ENCODE data around the gene MYO15B.

Gene MYO15B

DNA sequence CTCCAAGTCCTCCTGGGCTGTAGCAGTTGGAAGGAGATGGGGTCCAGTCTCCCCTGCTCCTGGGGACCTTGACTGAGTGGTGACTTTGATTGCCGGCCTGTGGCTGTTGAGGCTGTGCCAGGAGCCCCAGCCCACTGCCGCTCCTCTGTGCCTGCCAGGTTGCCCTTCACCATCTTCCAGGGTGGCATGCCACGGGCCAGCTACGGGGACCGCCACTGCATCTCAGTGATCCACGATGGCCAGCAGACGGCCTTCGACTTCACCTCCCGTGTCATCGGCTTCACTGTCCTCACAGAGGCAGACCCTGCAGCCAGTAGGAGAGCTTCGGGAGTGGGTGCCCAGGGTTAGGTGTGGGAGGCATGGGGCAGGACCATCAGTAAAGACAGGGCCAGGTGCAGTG is 23.4 kb upstream of the MYO15B start:
- no peak overlapping the region for H3K4me3 ChIP-seq (ENCODE audit: low read depth, low read length)
- ChIA-PET CTCF (no interaction called here), POLR2A (no interaction called here)
- TF ChIP-seq, protein P1, sequence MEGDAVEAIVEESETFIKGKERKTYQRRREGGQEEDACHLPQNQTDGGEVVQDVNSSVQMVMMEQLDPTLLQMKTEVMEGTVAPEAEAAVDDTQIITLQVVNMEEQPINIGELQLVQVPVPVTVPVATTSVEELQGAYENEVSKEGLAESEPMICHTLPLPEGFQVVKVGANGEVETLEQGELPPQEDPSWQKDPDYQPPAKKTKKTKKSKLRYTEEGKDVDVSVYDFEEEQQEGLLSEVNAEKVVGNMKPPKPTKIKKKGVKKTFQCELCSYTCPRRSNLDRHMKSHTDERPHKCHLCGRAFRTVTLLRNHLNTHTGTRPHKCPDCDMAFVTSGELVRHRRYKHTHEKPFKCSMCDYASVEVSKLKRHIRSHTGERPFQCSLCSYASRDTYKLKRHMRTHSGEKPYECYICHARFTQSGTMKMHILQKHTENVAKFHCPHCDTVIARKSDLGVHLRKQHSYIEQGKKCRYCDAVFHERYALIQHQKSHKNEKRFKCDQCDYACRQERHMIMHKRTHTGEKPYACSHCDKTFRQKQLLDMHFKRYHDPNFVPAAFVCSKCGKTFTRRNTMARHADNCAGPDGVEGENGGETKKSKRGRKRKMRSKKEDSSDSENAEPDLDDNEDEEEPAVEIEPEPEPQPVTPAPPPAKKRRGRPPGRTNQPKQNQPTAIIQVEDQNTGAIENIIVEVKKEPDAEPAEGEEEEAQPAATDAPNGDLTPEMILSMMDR (IDR thresholded peaks at IDR 0.05; ENCODE audit: insufficient read depth, low read length, missing control alignments) = no peak
- DNase-seq (ENCODE audit: low read depth, low spot score) = no peak

DNA sequence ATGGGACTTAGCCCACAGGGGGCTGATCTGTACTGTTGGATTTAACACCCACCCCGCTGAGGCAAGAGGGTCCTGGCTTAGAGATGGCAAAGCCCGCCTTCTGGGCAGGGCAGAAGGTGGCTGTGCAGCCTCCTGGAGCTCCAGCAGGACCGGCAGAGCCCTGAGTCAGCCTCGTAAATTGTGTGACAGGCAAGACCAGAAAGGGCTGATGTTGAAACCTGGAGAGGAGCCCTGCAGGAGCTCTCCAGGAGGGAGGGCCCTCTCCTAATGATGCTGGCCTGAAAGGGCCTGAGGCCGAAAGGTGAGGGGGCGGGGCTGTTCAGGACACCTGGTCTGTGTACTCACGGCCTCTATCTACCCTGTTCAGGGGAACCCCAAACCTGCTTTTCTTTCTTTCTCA is 22.5 kb upstream of the MYO15B start:
- CTCF ChIA-PET = interaction anchor here (1.1 to 1.4 kb wide), 3 partner anchors 13 to 41 kb away, joined by 3 to 4 read pairs (median 3); no protein-coding TSS in a partner anchor

DNA sequence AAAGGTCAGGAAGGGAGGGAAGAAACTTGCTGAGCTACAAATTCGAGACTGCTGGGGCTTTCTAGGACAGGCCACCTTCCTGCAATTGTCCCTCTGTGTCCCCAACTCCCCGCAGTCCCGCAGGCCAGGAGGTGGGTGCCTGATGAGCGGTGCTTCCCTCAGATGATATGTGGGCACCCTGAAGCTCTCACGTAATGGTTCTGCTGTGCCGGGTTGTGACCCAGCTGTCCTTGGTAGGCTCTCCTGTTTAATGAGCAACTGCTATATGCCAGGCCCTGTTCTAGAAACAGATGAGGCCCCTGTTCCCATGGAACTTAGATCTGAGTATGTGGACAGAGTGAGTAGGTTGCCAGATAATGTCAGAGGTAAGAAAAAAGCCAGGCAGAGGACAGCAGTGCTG is 22.0 kb upstream of the MYO15B start:
- H3K4me3 ChIP-seq (ENCODE audit: low read depth, low read length) = no peak overlapping the region
- CTCF ChIA-PET = interaction anchor here (1.1 to 1.4 kb wide), 4 partner anchors 12 to 117 kb away, joined by 3 to 4 read pairs (median 3); no protein-coding TSS in a partner anchor
- DNase-seq (ENCODE audit: low read depth, low spot score) = no peak
- TF ChIP-seq, protein P1 (IDR thresholded peaks at IDR 0.05; ENCODE audit: insufficient read depth, low read length, missing control alignments) = no peak
- POLR2A ChIA-PET = interaction anchor here (0.6 kb wide), 1 partner anchor 68 kb away, joined by 3 read pairs; no protein-coding TSS in a partner anchor

More for the DNA sequence above, 22.5 kb upstream of the MYO15B start:
- DNase-seq (ENCODE audit: low read depth, low spot score) = no peak
- no peak overlapping the region for H3K4me3 ChIP-seq (ENCODE audit: low read depth, low read length)
- TF ChIP-seq, protein P1 (IDR thresholded peaks at IDR 0.05; ENCODE audit: insufficient read depth, low read length, missing control alignments) = no peak
- POLR2A ChIA-PET = interaction anchor here (0.6 kb wide), 1 partner anchor 69 kb away, joined by 3 read pairs; no protein-coding TSS in a partner anchor

DNA sequence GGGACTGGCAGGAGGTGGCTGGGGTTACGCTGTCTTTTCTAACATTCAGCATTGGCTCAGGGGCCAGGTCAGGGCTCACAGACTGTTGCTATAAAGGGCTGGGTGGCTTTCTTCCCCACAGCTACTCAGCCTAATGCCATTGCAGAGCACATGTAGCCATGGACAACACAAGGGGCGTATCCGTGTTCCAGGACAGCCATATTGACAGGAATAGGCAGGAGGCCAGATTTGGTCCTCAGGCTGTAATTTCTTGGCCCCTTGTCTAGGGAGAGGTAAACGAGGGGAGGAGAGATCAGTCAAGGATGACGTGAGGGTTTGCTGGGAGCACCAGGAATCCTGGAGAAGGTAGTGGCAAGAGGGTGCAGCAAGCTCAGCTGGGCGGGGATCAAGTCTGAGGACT is 21.2 kb upstream of the MYO15B start:
- ChIA-PET CTCF (interaction anchor here (1.3 kb wide), 1 partner anchor 118 kb away, joined by 3 read pairs; no protein-coding TSS in a partner anchor), POLR2A (no interaction called here)
- H3K4me3 ChIP-seq (ENCODE audit: low read depth, low read length) = no peak overlapping the region
- no peak for DNase-seq (ENCODE audit: low read depth, low spot score)
- TF ChIP-seq, protein P1 (IDR thresholded peaks at IDR 0.05; ENCODE audit: insufficient read depth, low read length, missing control alignments) = no peak

DNA sequence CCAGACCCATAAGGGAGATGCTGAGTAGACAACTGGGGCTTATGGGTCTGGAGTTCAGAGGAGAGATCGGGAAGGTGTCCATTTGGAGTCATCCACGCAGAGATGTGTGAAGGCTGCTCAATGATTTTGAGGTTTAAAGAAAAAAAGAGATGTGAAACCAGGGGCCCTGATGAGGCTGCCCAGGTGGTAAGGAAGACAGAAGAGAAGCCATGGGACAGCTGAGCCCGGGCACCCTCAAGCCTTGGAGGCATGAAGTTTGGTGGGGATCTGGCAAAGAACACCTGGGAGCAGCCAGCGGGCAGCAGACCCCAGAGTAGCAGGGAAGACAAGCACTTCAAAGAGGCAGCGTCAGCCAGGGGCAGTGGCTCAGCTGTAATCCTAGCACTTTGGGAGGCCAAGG is 20.8 kb upstream of the MYO15B start:
- CTCF ChIA-PET = interaction anchor here (1.3 kb wide), 1 partner anchor 119 kb away, joined by 3 read pairs; no protein-coding TSS in a partner anchor
- POLR2A ChIA-PET = no interaction called here

DNA sequence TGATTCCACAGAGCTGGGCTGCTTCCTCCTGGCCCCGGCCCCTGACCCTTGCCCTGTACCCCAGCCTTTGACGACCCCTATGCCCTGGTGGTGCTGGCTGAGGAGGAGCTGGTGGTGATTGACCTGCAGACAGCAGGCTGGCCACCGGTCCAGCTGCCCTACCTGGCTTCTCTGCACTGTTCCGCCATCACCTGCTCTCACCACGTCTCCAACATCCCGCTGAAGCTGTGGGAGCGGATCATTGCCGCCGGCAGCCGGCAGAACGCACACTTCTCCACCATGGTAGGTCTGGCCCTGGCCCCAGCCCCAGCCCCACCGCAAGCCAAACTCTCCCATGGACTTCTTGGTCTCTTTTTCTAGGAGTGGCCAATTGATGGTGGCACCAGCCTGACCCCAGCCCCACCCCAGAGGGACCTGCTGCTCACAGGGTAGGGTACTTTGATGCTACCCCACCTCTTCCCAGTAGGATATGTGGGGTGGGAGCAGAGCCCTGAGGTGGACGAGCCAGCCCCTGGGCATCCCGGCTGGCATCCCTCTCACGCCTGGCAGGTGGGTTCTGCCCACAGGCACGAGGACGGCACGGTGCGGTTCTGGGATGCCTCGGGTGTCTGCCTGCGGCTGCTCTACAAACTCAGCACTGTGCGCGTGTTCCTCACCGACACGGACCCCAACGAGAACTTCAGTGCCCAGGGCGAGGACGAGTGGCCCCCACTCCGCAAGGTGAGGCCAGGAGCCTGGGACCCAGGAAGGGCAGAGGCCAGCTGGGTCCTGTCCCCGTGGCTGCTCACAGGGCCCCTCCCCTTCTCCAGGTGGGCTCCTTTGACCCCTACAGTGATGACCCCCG is 19.0 kb upstream of the MYO15B start:
- TF ChIP-seq, protein P1 (IDR thresholded peaks at IDR 0.05; ENCODE audit: insufficient read depth, low read length, missing control alignments) = no peak
- DNase-seq (ENCODE audit: low read depth, low spot score) = no peak
- POLR2A ChIA-PET = no interaction called here
- CTCF ChIA-PET = interaction anchor here (1.2 kb wide), 1 partner anchor 52 kb away, joined by 3 read pairs; the partner anchor contains the start of gene TSEN54
- H3K4me3 ChIP-seq (ENCODE audit: low read depth, low read length) = no peak overlapping the region

More for the DNA sequence above, 20.8 kb upstream of the MYO15B start:
- H3K4me3 ChIP-seq (ENCODE audit: low read depth, low read length) = no peak overlapping the region
- DNase-seq (ENCODE audit: low read depth, low spot score) = no peak
- TF ChIP-seq, protein P1 (IDR thresholded peaks at IDR 0.05; ENCODE audit: insufficient read depth, low read length, missing control alignments) = no peak
